HepG2 (cell line): ENCODE results near the gene NEU4. TPM values are rescaled to one million over a fixed set of nuclear protein-coding genes. Genes with fewer than 3 reads are reported as not detected.

Experiments used
- CBX2 ChIP-seq, 2 experiments: fragments of 200-600 bp in 1 of 2; sonication (generic); formaldehyde crosslinking in 1 of 2; IDR thresholded peaks; 2 replicates each; pipeline versions ENCODE4 v1.7.0 to v1.8.1; 2018 to 2022; ENCODE audit warnings: low read depth in 2 of 2, low read length in 1 of 2, mild to moderate bottlenecking in 1 of 2, missing genetic modification reagents in 1 of 2
- DMAP1 ChIP-seq: IDR thresholded peaks from 2 replicates; pipeline ENCODE4 v1.6.1; 2016
- GRHL1 ChIP-seq: sonication (generic); formaldehyde crosslinking; conservative IDR thresholded peaks from 2 replicates; pipeline ENCODE4 v1.8.0; 2022; ENCODE audit warnings: missing genetic modification reagents
- MLXIP ChIP-seq: sonication (generic); formaldehyde crosslinking; IDR thresholded peaks from 2 replicates; pipeline ENCODE4 v1.9.0; 2021; ENCODE audit warnings: missing genetic modification reagents, borderline replicate concordance
- NFIC ChIP-seq: IDR thresholded peaks from 2 replicates; pipeline ENCODE4 v1.6.1; 2012; ENCODE audit warnings: mild to moderate bottlenecking, low read length, inconsistent platforms
- PHF21A ChIP-seq: sonication (generic); formaldehyde crosslinking; IDR thresholded peaks from 2 replicates; pipeline ENCODE4 v1.5.0; 2020; ENCODE audit warnings: mild to moderate bottlenecking, missing genetic modification reagents
- STAT5B ChIP-seq: sonication (generic); formaldehyde crosslinking; IDR thresholded peaks from 2 replicates; pipeline ENCODE4 v1.4.0; 2020; ENCODE audit warnings: missing genetic modification reagents
- YEATS4 ChIP-seq: sonication (generic); formaldehyde crosslinking; IDR thresholded peaks from 2 replicates; pipeline ENCODE4 v1.4.0; 2020; ENCODE audit warnings: missing genetic modification reagents, borderline replicate concordance
- ZFY ChIP-seq: sonication (generic); formaldehyde crosslinking; IDR thresholded peaks from 2 replicates; pipeline ENCODE4 v1.4.0; 2020; ENCODE audit warnings: missing genetic modification reagents
- ZNF136 ChIP-seq: sonication (generic); formaldehyde crosslinking; IDR thresholded peaks from 2 replicates; pipeline ENCODE4 v1.8.1; 2022; ENCODE audit warnings: low read depth, mild to moderate bottlenecking, moderate library complexity, missing genetic modification reagents
- ZNF740 ChIP-seq: sonication (generic); formaldehyde crosslinking; IDR thresholded peaks from 2 replicates; pipeline ENCODE4 v1.4.0; 2020; ENCODE audit warnings: missing genetic modification reagents
- ZNF766 ChIP-seq: sonication (generic); formaldehyde crosslinking; IDR thresholded peaks from 2 replicates; pipeline ENCODE4 v1.5.0; 2020; ENCODE audit warnings: missing genetic modification reagents, borderline replicate concordance
- polyA plus RNA-seq, 8 experiments: library from polyadenylated mRNA; depleted of rRNA in 3 of 8; stranded (reverse) in 7 of 8; unstranded in 1 of 8; fragments of >200 nt; fragmentation: Illumina TruSeq in 4 of 8; extraction: Trizol in 4 of 8; gene quantifications; 2 replicates each; pipeline versions ENCODE4 v1.2.1 to v1.2.3, GENCODE V29; 2011 to 2016; ENCODE audit warnings: low read depth in 4 of 8, missing spikeins in 1 of 8, mixed read lengths in 1 of 8; ENCODE audit not compliant: insufficient read depth in 1 of 8
- total RNA-seq, 5 experiments: library from RNA; depleted of rRNA; stranded (reverse); fragments of >200 nt; fragmentation: Illumina TruSeq; extraction: Trizol; gene quantifications; 2 replicates each; pipeline ENCODE4 v1.2.3, GENCODE V29; 2016; ENCODE audit warnings: low read depth in 1 of 5
- TF ChIP-seq, protein P1 (sequence below), 2 experiments: fragments of 450-650 bp in 1 of 2; sonication (generic) in 1 of 2; formaldehyde crosslinking in 1 of 2; IDR thresholded peaks; 2 replicates each; pipeline versions ENCODE4 v1.6.1 to v1.8.0; 2016 to 2022; ENCODE audit warnings: antibody characterized with exemption in 1 of 2, mild to moderate bottlenecking in 1 of 2, missing genetic modification reagents in 1 of 2

The NEU4 gene
- total and polyA plus RNA-seq, 2 of the 13 experiments (the other 11 are each of a cell fraction or from before 2014, with no cell fraction given), result 53.5 to 107 TPM

GRCh38 chr2:241774419-241775222 is 34.4 kb upstream of the NEU4 start (continued):
- TF ChIP-seq, protein P1, sequence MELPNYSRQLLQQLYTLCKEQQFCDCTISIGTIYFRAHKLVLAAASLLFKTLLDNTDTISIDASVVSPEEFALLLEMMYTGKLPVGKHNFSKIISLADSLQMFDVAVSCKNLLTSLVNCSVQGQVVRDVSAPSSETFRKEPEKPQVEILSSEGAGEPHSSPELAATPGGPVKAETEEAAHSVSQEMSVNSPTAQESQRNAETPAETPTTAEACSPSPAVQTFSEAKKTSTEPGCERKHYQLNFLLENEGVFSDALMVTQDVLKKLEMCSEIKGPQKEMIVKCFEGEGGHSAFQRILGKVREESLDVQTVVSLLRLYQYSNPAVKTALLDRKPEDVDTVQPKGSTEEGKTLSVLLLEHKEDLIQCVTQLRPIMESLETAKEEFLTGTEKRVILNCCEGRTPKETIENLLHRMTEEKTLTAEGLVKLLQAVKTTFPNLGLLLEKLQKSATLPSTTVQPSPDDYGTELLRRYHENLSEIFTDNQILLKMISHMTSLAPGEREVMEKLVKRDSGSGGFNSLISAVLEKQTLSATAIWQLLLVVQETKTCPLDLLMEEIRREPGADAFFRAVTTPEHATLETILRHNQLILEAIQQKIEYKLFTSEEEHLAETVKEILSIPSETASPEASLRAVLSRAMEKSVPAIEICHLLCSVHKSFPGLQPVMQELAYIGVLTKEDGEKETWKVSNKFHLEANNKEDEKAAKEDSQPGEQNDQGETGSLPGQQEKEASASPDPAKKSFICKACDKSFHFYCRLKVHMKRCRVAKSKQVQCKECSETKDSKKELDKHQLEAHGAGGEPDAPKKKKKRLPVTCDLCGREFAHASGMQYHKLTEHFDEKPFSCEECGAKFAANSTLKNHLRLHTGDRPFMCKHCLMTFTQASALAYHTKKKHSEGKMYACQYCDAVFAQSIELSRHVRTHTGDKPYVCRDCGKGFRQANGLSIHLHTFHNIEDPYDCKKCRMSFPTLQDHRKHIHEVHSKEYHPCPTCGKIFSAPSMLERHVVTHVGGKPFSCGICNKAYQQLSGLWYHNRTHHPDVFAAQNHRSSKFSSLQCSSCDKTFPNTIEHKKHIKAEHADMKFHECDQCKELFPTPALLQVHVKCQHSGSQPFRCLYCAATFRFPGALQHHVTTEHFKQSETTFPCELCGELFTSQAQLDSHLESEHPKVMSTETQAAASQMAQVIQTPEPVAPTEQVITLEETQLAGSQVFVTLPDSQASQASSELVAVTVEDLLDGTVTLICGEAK (IDR thresholded peaks at IDR 0.05), result no peak
- TF ChIP-seq, protein P1 (CRISPR knock-in tag; IDR thresholded peaks at IDR 0.05), result peak; percentile 6; the same call in 1 of the 2 replicates
- TF ChIP-seq ZNF766 (CRISPR knock-in tag) (peak; percentile 41; the same call in 1 of the 2 replicates), ZNF740 (CRISPR knock-in tag) (0 out of 2 replicates have a peak, but pooled peaks have one; percentile 42), MLXIP (CRISPR knock-in tag) (peak; percentile 29; the same call in 1 of the 2 replicates), CBX2 (IDR thresholded peaks at IDR 0.05; ENCODE audit: low read depth, low read length) (no peak), CBX2 (CRISPR knock-in tag; IDR thresholded peaks at IDR 0.05; ENCODE audit: low read depth) (0 out of 2 replicates have a peak, but pooled peaks have one; percentile 48), NFIC (no peak), ZNF136 (CRISPR knock-in tag) (peak; percentile 52; the same call in 1 of the 2 replicates), DMAP1 (CRISPR knock-in tag) (peak; percentile 35), GRHL1 (CRISPR knock-in tag) (no peak), PHF21A (peak; percentile 48), ZFY (CRISPR knock-in tag) (peak; percentile 64), YEATS4 (no peak; the same call in 1 of the 2 replicates), STAT5B (CRISPR knock-in tag) (no peak)
